Choroid plexus epithelial cell (primary cell): ENCODE measurements around the gene TTC6.

Experiments
- DNase-seq: peaks from one replicate; pipeline ENCODE4 v3.0.0-alpha.2; 2010; ENCODE audit warnings: low read depth
- H3K4me3 ChIP-seq: 2 replicates; pipeline ENCODE4 v1.5.1; 2011; ENCODE audit warnings: low read depth, mild to moderate bottlenecking, control low read depth, low read length, moderate library complexity
- CTCF ChIP-seq: conservative IDR thresholded peaks from 2 replicates; pipeline ENCODE4 v1.5.1; 2011; ENCODE audit warnings: low read depth, mild to moderate bottlenecking, control low read depth, inconsistent platforms, low read length, moderate library complexity

Gene TTC6

DNA sequence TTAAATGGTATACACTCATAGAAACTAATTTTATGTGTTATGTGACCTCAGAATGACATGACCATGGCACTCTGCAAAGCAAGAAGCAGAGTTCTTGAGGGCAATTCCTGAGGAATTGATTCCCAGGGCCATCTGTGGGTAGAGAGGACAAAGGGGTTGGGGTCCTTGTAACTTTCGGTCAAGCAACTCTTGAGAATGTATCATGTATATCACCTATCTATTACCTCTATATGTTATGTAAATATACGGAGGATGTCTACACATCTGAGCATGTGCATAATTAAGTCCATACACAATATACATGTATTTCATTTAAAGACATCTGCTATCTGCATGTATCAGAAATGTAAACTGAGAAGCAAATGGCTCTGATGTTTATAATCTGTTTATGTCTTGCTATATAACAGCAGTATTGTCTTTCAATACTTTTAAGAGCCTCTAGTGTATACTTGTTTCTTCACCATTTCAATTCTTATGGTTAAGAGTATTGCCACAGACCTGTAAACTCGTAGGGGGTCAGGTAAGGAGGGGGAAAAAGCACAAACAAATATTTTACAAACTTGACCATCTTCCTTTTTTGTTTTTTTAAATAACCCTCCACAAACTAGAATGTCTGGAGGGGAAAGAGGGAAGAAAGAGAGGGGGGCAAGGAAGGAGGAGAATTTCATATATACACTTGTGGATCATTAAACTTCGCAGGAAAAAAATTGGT is 4.8 kb upstream of the TTC6 start:
- no peak overlapping the region for H3K4me3 ChIP-seq
- DNase-seq: no peak
- TF ChIP-seq CTCF: no peak

GRCh38 chr14:37591311-37591940 is 4.0 kb upstream of the TTC6 start:
- no peak for TF ChIP-seq CTCF
- H3K4me3 ChIP-seq: no peak overlapping the region
- no peak for DNase-seq

GRCh38 chr14:37591941-37592481 is 3.4 kb upstream of the TTC6 start:
- DNase-seq: no peak
- no peak for TF ChIP-seq CTCF
- no peak overlapping the region for H3K4me3 ChIP-seq

DNA sequence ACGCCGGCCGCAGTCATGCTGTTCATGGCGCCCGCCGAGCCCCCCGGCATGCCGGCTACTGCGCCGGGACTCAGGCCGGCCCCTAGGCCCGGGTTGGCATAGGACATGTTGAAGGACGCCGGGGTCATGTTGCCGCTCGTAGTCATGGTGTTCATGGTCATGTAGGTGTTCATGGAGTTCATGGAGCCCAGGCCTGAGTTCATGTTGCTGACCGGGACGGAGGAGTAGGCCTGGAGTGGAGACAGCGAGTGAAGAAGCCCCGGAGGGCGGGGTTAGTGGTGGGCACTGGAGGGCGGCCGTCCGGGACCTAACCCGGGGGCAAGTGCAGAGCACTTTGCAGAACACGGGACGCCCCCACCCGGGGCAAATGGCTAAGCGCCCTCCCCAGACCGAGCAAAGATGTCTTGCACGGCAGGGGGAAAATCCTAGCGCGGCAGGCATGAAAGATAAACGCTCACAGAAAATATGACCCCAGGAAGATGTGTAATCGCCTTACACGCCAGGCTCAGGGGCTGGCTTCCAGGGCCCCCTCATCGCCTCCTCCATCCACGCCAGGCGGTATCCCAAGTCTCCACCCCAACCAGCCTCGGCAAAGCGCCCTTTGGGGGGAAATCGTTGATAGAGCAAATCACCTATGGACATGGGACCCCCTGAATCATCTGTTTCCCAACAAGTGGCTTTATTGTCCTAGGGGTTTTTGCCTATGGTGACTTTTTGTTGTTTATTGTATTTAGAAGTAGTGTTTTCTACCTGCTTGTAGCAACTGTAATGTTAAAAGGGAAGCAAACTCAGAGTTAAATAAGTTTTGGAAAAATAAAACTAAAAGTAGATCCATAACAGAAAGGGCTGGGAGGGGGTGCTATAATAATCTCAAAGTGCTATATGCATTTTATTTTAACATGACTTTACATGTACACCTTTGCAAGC is 2.7 kb upstream of the TTC6 start:
- no peak overlapping the region for H3K4me3 ChIP-seq

DNA sequence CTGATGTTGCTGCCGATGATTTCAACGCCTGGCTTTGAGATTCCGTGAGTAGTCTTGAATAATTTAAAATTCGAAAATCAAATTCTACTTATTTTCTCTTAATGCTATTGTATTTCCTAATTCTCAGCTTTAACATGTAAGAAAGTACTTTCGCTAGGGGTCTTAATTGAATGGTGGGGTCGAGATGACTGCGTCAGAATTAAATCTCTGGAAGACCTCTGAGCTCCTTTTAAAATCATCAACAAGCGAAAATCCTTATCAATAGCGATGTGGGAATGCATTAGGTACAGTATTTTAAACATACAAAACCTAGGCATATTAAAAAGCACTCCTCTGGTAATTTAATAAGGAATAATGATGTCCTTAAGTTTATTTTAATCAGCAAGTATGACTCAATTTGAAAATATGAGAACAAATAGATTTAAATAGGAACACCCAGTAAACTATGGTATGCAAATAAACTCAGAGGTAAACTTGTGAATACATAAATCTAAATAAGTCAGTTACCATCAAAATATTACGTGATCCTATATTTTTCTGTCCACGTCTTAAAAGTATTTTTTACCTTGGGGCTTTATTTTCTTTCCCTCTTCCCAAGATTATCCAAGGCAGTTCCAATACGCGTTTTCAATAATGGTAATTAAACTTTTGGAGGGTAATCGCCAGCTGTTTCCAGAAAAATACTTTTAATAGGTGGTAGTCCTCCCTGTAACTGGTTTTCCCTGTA is 1.8 kb upstream of the TTC6 start:
- no peak for TF ChIP-seq CTCF
- no peak overlapping the region for H3K4me3 ChIP-seq
- no peak for DNase-seq

More for the DNA sequence above, 2.7 kb upstream of the TTC6 start:
- DNase-seq: no peak
- no peak for TF ChIP-seq CTCF

GRCh38 chr14:37594238-37594970 is 1.0 kb upstream of the TTC6 start:
- peak overlapping the region; percentile 58 for H3K4me3 ChIP-seq
- DNase-seq: peak; percentile 83

More at GRCh38 chr14:37594238-37594970, 1.0 kb upstream of the TTC6 start:
- TF ChIP-seq CTCF: peak; percentile 89
